ENCODE data around the gene KCNAB1. TPM values are rescaled to one million over a fixed set of nuclear protein-coding genes. Genes with fewer than 3 reads are reported as not detected.

The KCNAB1 gene
- total RNA-seq, 2 experiments from 2014 or later, result not detected

DNA sequence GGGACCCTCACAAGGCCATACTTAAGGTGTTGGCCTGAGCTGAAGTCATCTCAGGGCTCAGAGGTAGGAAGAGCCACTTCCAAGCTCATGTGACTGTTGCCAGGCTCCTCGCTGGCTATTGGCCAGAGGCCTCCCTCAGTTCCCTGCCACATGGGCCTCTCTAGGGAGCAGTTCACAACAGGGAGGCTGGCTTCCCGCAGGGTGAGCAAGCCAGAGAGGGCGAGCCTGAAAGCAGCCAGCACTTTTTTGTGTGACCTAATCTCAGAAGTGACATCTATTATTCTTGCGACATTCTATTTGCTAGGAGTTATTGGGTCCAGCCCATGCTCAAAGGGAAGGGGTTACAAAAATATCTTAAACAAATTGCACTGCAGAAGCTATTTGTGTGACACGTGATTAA, 233.2 kb downstream of the KCNAB1 start:
- H3K79me2 ChIP-seq (ENCODE audit: insufficient read depth, low read depth, low read length), result no peaks in the 10 kb centered on the region
- DNase-seq (ENCODE audit: low spot score), result no peak
- no TSS peak for BruUV-seq (replicated peaks)
- TF ChIP-seq, protein P1, sequence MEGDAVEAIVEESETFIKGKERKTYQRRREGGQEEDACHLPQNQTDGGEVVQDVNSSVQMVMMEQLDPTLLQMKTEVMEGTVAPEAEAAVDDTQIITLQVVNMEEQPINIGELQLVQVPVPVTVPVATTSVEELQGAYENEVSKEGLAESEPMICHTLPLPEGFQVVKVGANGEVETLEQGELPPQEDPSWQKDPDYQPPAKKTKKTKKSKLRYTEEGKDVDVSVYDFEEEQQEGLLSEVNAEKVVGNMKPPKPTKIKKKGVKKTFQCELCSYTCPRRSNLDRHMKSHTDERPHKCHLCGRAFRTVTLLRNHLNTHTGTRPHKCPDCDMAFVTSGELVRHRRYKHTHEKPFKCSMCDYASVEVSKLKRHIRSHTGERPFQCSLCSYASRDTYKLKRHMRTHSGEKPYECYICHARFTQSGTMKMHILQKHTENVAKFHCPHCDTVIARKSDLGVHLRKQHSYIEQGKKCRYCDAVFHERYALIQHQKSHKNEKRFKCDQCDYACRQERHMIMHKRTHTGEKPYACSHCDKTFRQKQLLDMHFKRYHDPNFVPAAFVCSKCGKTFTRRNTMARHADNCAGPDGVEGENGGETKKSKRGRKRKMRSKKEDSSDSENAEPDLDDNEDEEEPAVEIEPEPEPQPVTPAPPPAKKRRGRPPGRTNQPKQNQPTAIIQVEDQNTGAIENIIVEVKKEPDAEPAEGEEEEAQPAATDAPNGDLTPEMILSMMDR (conservative IDR thresholded peaks at IDR 0.05; ENCODE audit: low read length), result no peak
- no peak for TF ChIP-seq EZH2phosphoT487 (IDR thresholded peaks at IDR 0.05; ENCODE audit: borderline replicate concordance, low read depth, low read length)
- no peak overlapping the region for H3K4me2 ChIP-seq (ENCODE audit: low read length)
- H3K36me3 ChIP-seq (ENCODE audit: insufficient read depth, low read length), result no peaks in the 10 kb centered on the region
- ChIA-PET CTCF (ENCODE audit: unreplicated experiment) (no interaction called here), POLR2A (interaction anchor here (0.8 kb wide), 1 partner anchor 11 kb away, joined by 3 read pairs; no protein-coding TSS in a partner anchor)
- no peak overlapping the region for H3K27ac ChIP-seq (ENCODE audit: low read depth, low read length, poor library complexity, severe bottlenecking)
- H3K4me1 ChIP-seq (ENCODE audit: insufficient read depth, low read length, poor library complexity, severe bottlenecking), result no peaks in the 10 kb centered on the region
- no peaks in the 10 kb centered on the region for H3K9me3 ChIP-seq (ENCODE audit: low read length)
- no peak overlapping the region for H2AFZ ChIP-seq (ENCODE audit: low read length)
- no peaks in the 10 kb centered on the region for H4K20me1 ChIP-seq (ENCODE audit: insufficient read depth, low read length)
- H3K9me2 ChIP-seq (ENCODE audit: insufficient read depth, low read length), result no peaks in the 10 kb centered on the region
- intact Hi-C loops (cut with micrococcal nuclease; ENCODE audit: unreplicated experiment), result no loop called here
- no peak overlapping the region for H3K4me3 ChIP-seq (ENCODE audit: low read depth, low read length, poor library complexity, severe bottlenecking)

DNA sequence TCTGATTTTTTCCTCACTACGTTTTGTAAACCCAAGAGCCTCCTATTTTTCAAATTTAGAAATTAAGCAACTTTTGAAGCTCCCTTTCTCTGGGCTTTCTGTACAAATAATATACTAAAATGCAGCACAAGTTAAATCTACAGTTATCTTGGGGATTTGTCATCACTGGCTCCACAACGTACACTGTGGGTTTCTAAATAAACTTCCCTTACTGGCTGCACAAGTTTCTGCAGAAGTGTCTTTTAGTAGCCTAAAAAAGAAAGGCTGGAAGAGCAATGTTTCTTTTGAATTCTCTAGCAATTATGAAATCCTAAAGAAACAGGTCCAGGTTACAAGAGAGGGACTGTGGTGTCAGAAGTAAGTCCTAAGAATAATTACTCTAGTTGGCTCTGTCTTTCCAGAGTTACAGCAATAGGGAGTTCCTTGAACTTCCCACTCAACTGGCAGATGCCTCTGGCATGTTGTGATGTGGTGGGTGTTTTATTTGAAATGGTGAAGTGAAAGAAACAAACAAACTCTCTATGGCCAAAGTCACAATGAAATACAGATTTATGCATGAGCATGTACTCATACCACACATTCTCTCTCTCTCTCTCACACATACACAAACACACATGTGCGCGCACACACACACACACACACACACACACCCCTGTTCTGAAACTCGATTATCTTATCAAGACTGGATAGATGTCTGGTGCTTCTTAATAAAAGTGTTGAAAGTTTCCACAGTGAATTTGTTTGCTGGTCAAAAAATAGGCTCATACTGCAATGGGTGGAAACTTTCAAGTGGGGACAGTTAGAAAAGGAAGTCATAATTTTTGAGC, 236.4 kb downstream of the KCNAB1 start:
- no peaks in the 10 kb centered on the region for H3K4me1 ChIP-seq (ENCODE audit: insufficient read depth, low read length, poor library complexity, severe bottlenecking)
- intact Hi-C loops (cut with micrococcal nuclease; ENCODE audit: unreplicated experiment), result no loop called here
- H2AFZ ChIP-seq (ENCODE audit: low read length), result no peak overlapping the region

More for the DNA sequence above, 236.4 kb downstream of the KCNAB1 start:
- ChIA-PET POLR2A (interaction anchor here (0.6 to 0.7 kb wide), 2 partner anchors 11 to 105 kb away, joined by 3 read pairs; no protein-coding TSS in a partner anchor), CTCF (ENCODE audit: unreplicated experiment) (no interaction called here)
- TF ChIP-seq, protein P1 (conservative IDR thresholded peaks at IDR 0.05; ENCODE audit: low read length), result no peak
- TF ChIP-seq EZH2phosphoT487 (IDR thresholded peaks at IDR 0.05; ENCODE audit: borderline replicate concordance, low read depth, low read length), result no peak
- H3K4me3 ChIP-seq (ENCODE audit: low read depth, low read length, poor library complexity, severe bottlenecking), result no peak overlapping the region
- no peaks in the 10 kb centered on the region for H4K20me1 ChIP-seq (ENCODE audit: insufficient read depth, low read length)
- no TSS peak for BruUV-seq (replicated peaks)
- no peaks in the 10 kb centered on the region for H3K79me2 ChIP-seq (ENCODE audit: insufficient read depth, low read depth, low read length)
- DNase-seq (ENCODE audit: low spot score), result no peak
- H3K9me3 ChIP-seq (ENCODE audit: low read length), result no peaks in the 10 kb centered on the region
- no peak overlapping the region for H3K4me2 ChIP-seq (ENCODE audit: low read length)
- H3K9me2 ChIP-seq (ENCODE audit: insufficient read depth, low read length), result no peaks in the 10 kb centered on the region
- H3K27ac ChIP-seq (ENCODE audit: low read depth, low read length, poor library complexity, severe bottlenecking), result no peak overlapping the region
- H3K36me3 ChIP-seq (ENCODE audit: insufficient read depth, low read length), result no peaks in the 10 kb centered on the region

All from OCI-LY7 (cell line).